OCI-LY3 (cell line): ENCODE results near the gene DNMT3A.

Experiments used
- H2AFZ ChIP-seq: fragments of 200-600, 300-600 bp; shearing (Covaris generic); 2 replicates; pipeline ENCODE4 v1.6.0; 2014; ENCODE audit warnings: antibody characterized with exemption, low read depth, low read length
- H3K27ac ChIP-seq: fragments of 200-600, 300-600 bp; sonication (generic); 2 replicates; pipeline ENCODE4 v1.5.1; 2014; ENCODE audit warnings: mild to moderate bottlenecking, low read length, moderate library complexity, mixed read lengths
- H3K27me3 ChIP-seq: fragments of 200-600, 300-600 bp; sonication (generic); 2 replicates; pipeline ENCODE4 v1.6.1; 2014; ENCODE audit warnings: low read depth, low read length, mixed read lengths
- H3K36me3 ChIP-seq: fragments of 200-600, 300-600 bp; sonication (generic); replicated peaks from 2 replicates; pipeline ENCODE3; 2014; ENCODE audit warnings: low read depth, low read length, mixed read lengths
- H3K4me1 ChIP-seq: fragments of 300-600, 200-600 bp; sonication (generic); 2 replicates; pipeline ENCODE4 v1.6.1; 2014; ENCODE audit warnings: low read length, mixed read lengths
- H3K4me2 ChIP-seq: fragments of 200-600, 300-600 bp; sonication (generic); 2 replicates; pipeline ENCODE4 v1.6.1; 2014; ENCODE audit warnings: low read length, mixed read lengths
- H3K4me3 ChIP-seq: fragments of 300-600, 200-600 bp; sonication (generic); 2 replicates; pipeline ENCODE4 v1.5.1; 2014; ENCODE audit warnings: antibody characterized with exemption, mild to moderate bottlenecking, low read length, moderate library complexity
- H3K79me2 ChIP-seq: fragments of 300-600, 200-600 bp; shearing (Covaris generic); 2 replicates; pipeline ENCODE4 v1.6.1; 2014; ENCODE audit warnings: mild to moderate bottlenecking, low read length, mixed read lengths
- H3K9ac ChIP-seq: fragments of 300-600, 200-600 bp; shearing (Covaris generic); 2 replicates; pipeline ENCODE4 v1.6.0; 2014; ENCODE audit warnings: mild to moderate bottlenecking, low read length, moderate library complexity
- H3K9me3 ChIP-seq: fragments of 200-600, 300-600 bp; shearing (Covaris generic); 2 replicates; pipeline ENCODE4 v1.6.1; 2014; ENCODE audit warnings: low read length, mixed read lengths; ENCODE audit not compliant: insufficient read depth
- H4K20me1 ChIP-seq: fragments of 200-600, 300-600 bp; sonication (generic); 2 replicates; pipeline ENCODE4 v1.6.1; 2016; ENCODE audit warnings: low read length, mixed read lengths; ENCODE audit not compliant: insufficient read depth
- CTCF ChIP-seq: fragments of 200-600, 300-600 bp; sonication (generic); IDR thresholded peaks from 2 replicates; pipeline ENCODE4 v1.5.1; 2014; ENCODE audit warnings: antibody characterized with exemption, low read length, low read depth
- EZH2phosphoT487 ChIP-seq: fragments of 200-600 bp; shearing (Covaris generic); IDR thresholded peaks from 2 replicates; pipeline ENCODE4 v1.6.1; 2018; ENCODE audit warnings: antibody characterized with exemption, mixed run types, low read depth

DNMT3A gene

GRCh38 chr2:25286723-25287483, 54.8 kb downstream of the DNMT3A start:
- Histone ChIP-seq H3K4me1 (peaks cover 23% of the 10 kb centered on the region), H3K79me2 (no peaks in the 10 kb centered on the region), H4K20me1 (no peaks in the 10 kb centered on the region), H3K27ac (no peak overlapping the region), H2AFZ (no peak overlapping the region), H3K9me3 (no peaks in the 10 kb centered on the region), H3K27me3 (no peaks in the 10 kb centered on the region), H3K4me3 (peak overlapping the region; percentile 33), H3K9ac (0 out of 2 replicates have a peak overlapping the region, but pooled peaks have one; percentile 4), H3K4me2 (peak overlapping the region; percentile 59), H3K36me3 (peaks cover 3% of the 10 kb centered on the region)
- TF ChIP-seq EZH2phosphoT487 (no peak), CTCF (no peak)

GRCh38 chr2:25286025-25286400, 55.7 kb downstream of the DNMT3A start:
- Histone ChIP-seq H3K9ac (no peak overlapping the region), H3K79me2 (no peaks in the 10 kb centered on the region), H3K4me3 (no peak overlapping the region), H3K36me3 (peaks cover 3% of the 10 kb centered on the region), H2AFZ (0 out of 2 replicates have a peak overlapping the region, but pooled peaks have one; percentile 14), H3K4me2 (peak overlapping the region; percentile 59), H3K27me3 (no peaks in the 10 kb centered on the region), H4K20me1 (no peaks in the 10 kb centered on the region), H3K27ac (no peak overlapping the region), H3K9me3 (no peaks in the 10 kb centered on the region), H3K4me1 (peaks cover 25% of the 10 kb centered on the region)
- TF ChIP-seq EZH2phosphoT487 = no peak
- TF ChIP-seq CTCF = no peak

- Histone ChIP-seq H3K27me3 (no peaks in the 10 kb centered on the region), H3K9ac (no peak overlapping the region), H4K20me1 (no peaks in the 10 kb centered on the region), H3K9me3 (no peaks in the 10 kb centered on the region), H3K27ac (no peak overlapping the region), H3K4me3 (no peak overlapping the region), H3K79me2 (no peaks in the 10 kb centered on the region), H2AFZ (0 out of 2 replicates have a peak overlapping the region, but pooled peaks have one; percentile 14), H3K4me1 (peaks cover 31% of the 10 kb centered on the region), H3K4me2 (peak overlapping the region; percentile 59; the same call in 1 of the 2 replicates), H3K36me3 (peaks cover 7% of the 10 kb centered on the region)
- no peak for TF ChIP-seq CTCF
- TF ChIP-seq EZH2phosphoT487 = no peak
Observed at GRCh38 chr2:25285265-25286024, 56.3 kb downstream of the DNMT3A start.

GRCh38 chr2:25284756-25285155, 57.0 kb downstream of the DNMT3A start:
- no peak overlapping the region for H3K4me2 ChIP-seq
- no peaks in the 10 kb centered on the region for H3K27me3 ChIP-seq
- H3K4me1 ChIP-seq = peaks cover 37% of the 10 kb centered on the region
- H3K36me3 ChIP-seq = peaks cover 7% of the 10 kb centered on the region
- H3K79me2 ChIP-seq = no peaks in the 10 kb centered on the region
- no peak overlapping the region for H3K9ac ChIP-seq
- TF ChIP-seq EZH2phosphoT487 (no peak), CTCF (no peak)
- no peak overlapping the region for H3K27ac ChIP-seq
- no peak overlapping the region for H3K4me3 ChIP-seq
- H2AFZ ChIP-seq = no peak overlapping the region
- H3K9me3 ChIP-seq = no peaks in the 10 kb centered on the region
- no peaks in the 10 kb centered on the region for H4K20me1 ChIP-seq
